Spleen (tissue), 11 donors: ENCODE results near the gene DRD4. TPM values are rescaled to one million over a fixed set of nuclear protein-coding genes. Genes with fewer than 3 reads are reported as not detected.
"Not testable (repeated sequence)": the region's sequence is repeated elsewhere in the genome, so short reads cannot be mapped to it uniquely, and the experiment has no call there.

ENCODE experiments used
- DNase-seq: peaks from one replicate; pipeline ENCODE4 v3.0.0-alpha.2; 2020
- H3K27ac ChIP-seq, 8 donors: fragments of 200-600 bp; sonication (generic) in 7 of 8; 1 replicate in 4 of 8; 2 replicates in 4 of 8; pipeline versions ENCODE4 v1.5.0 to v1.8.0; 2016 to 2021; ENCODE audit warnings: inconsistent platforms in 4 of 8, mild to moderate bottlenecking in 4 of 8, moderate library complexity in 1 of 8
- H3K27me3 ChIP-seq, 7 donors: fragments of 200-600 bp; sonication (generic) in 6 of 7; replicated peaks in 1 of 7; 1 replicate in 4 of 7; 2 replicates in 3 of 7; pipeline versions ENCODE4 v1.5.0 to v1.8.0; 2016 to 2021; ENCODE audit warnings: inconsistent platforms in 3 of 7, mild to moderate bottlenecking in 1 of 7
- H3K36me3 ChIP-seq, 6 donors: fragments of 200-600 bp; sonication (generic) in 5 of 6; 1 replicate in 4 of 6; 2 replicates in 2 of 6; pipeline versions ENCODE4 v1.5.0 to v1.8.0; 2016 to 2021; ENCODE audit warnings: inconsistent platforms in 2 of 6
- H3K4me1 ChIP-seq, 6 donors: fragments of 200-600 bp; sonication (generic) in 5 of 6; 1 replicate in 3 of 6; 2 replicates in 3 of 6; pipeline versions ENCODE4 v1.5.0 to v1.8.0; 2016 to 2021; ENCODE audit warnings: inconsistent platforms in 3 of 6
- H3K4me3 ChIP-seq, 8 donors: fragments of 200-600 bp; sonication (generic) in 7 of 8; 1 replicate in 4 of 8; 2 replicates in 4 of 8; pipeline versions ENCODE4 v1.5.0 to v1.8.0; 2016 to 2021; ENCODE audit warnings: inconsistent platforms in 4 of 8, mild to moderate bottlenecking in 4 of 8, moderate library complexity in 2 of 8
- H3K9me3 ChIP-seq, 8 donors: fragments of 200-600 bp; sonication (generic) in 7 of 8; 1 replicate in 4 of 8; 2 replicates in 4 of 8; pipeline versions ENCODE4 v1.5.0 to v1.8.0; 2016 to 2021; ENCODE audit warnings: inconsistent platforms in 4 of 8
- CTCF ChIP-seq, 11 experiments: fragments of 200-600 bp in 7 of 11; fragments of 450-650 bp in 4 of 11; sonication (generic) in 4 of 11; IDR thresholded peaks in 8 of 11; conservative IDR thresholded peaks in 3 of 11; 1 replicate in 7 of 11; 2 replicates in 4 of 11; pipeline versions ENCODE4 v1.4.0 to v1.8.0; 2016 to 2021; ENCODE audit warnings: antibody characterized with exemption in 11 of 11, inconsistent platforms in 4 of 11, mild to moderate bottlenecking in 1 of 11
- POLR2A ChIP-seq, 3 donors: fragments of 450-650 bp; IDR thresholded peaks; one replicate each; pipeline ENCODE4 v1.5.1; 2017; ENCODE audit warnings: antibody characterized with exemption in 3 of 3, mild to moderate bottlenecking in 1 of 3
- POLR2AphosphoS5 ChIP-seq, 3 donors: sonication (generic); formaldehyde crosslinking; IDR thresholded peaks; one replicate each; pipeline ENCODE4 v1.5.1; 2017; ENCODE audit warnings: antibody characterized with exemption in 3 of 3
- WGBS, 5 donors: extraction: QIAGEN DNeasy Blood & Tissue Kit in 3 of 5; methylation state at CpG; one replicate each; pipeline versions ENCODE4 v1.1.5 to v1.1.7; 2013 to 2018; 5-methylcytosine and 5-hydroxymethylcytosine counted together
- intact Hi-C: fragments of 100-400 bp; cut with DNase I; formaldehyde crosslinking; loops from one replicate; pipeline ENCODE4 v1.15.0; 2023; ENCODE audit warnings: low total_unique reads
- polyA plus RNA-seq, 3 donors: library from polyadenylated mRNA; stranded (reverse); fragments of 200-250 nt; gene quantifications; one replicate each; pipeline ENCODE4 v1.2.1, GENCODE V29; 2013
- total RNA-seq, 7 donors: library from RNA; depleted of rRNA in 3 of 7; stranded (reverse); fragments of >200 nt in 3 of 7; fragmentation: NEBNext Ultra II Directional in 4 of 7; extraction: Animal tissue kit (Norgen Biotek cat#: 25700) in 4 of 7; gene quantifications; one replicate each; pipeline versions ENCODE4 v1.1.0 to v1.2.1, GENCODE V29; 2016 to 2021
- donor health status: healthy with polysubstance abuse.
- donor health status: DM: no; HTN: no; CAD: no; lungs with moderate emphysema.
- donor health status: DM: no; HTN: no; CAD: no.
- donor health status: Bipolar disorder and iron deficiency.
- donor health status: healthy.
- donor health status: DM: no; HTN: no; CAD: no.
- donor health status: DM: yes; HTN: yes; CAD: no.

Gene DRD4
- total and polyA plus RNA-seq, 10 donors = 0.12 to 0.86 (median 0.44) TPM; not detected in 3

GRCh38 chr11:643849-644738 is 7.0 kb downstream of the DRD4 start:
- peaks cover 0 to 71% (median 14%) of the 10 kb centered on the region in 6 donors for H3K36me3 ChIP-seq
- DNase-seq = no peak
- peaks cover 0 to 18% (median 12%) of the 10 kb centered on the region in 7 donors for H3K27me3 ChIP-seq
- no peak overlapping the region for H3K4me3 ChIP-seq
- no peaks in the 10 kb centered on the region for H3K9me3 ChIP-seq
- 89 to 95% (median 94%) methylated on average over 34 to 50 of the region's 50 CpGs for WGBS, 5 donors
- no peak for TF ChIP-seq CTCF (IDR thresholded peaks at IDR 0.05 in 8 of 11, conservative IDR thresholded peaks at IDR 0.05 in 3 of 11)
- peak in 1 of 3 donors; percentile 30 for TF ChIP-seq POLR2AphosphoS5 (IDR thresholded peaks at IDR 0.05)
- no peak overlapping the region for H3K27ac ChIP-seq
- intact Hi-C loops = no loop called here
- H3K4me1 ChIP-seq = peaks cover 0 to 32% (median 18%) of the 10 kb centered on the region in 6 donors

DNA sequence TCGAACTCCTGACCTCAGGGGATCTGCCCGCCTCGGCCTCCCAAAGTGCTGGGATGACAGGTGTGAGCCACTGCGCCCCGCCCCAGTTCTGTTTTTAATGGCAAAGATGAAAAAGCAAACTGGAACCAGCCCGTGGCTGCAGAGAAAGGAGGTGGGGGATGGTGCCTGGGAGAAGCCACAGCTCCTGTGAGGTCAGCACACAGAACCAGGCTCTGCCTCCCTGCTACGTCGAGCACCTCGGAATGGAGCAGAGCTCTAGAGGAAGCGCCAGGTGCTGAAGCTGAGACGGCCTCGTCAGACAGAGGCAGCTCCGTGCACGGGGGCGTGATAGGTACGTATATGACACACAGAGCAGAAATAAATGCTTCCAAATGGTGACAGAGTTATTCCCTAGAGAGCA is 8.5 kb downstream of the DRD4 start:
- H3K4me1 ChIP-seq = peaks cover 0 to 18% (median 6%) of the 10 kb centered on the region in 6 donors
- no peak overlapping the region for H3K27ac ChIP-seq
- no peaks in the 10 kb centered on the region for H3K9me3 ChIP-seq
- DNase-seq = no peak
- 76 to 90% (median 79%) methylated on average over 16 of the region's 16 CpGs for WGBS, 5 donors
- peaks cover 0 to 85% (median 15%) of the 10 kb centered on the region in 6 donors for H3K36me3 ChIP-seq
- H3K4me3 ChIP-seq = no peak overlapping the region
- peaks cover 0 to 4% (median 0%) of the 10 kb centered on the region in 7 donors for H3K27me3 ChIP-seq
- no peak for TF ChIP-seq CTCF (IDR thresholded peaks at IDR 0.05 in 8 of 11, conservative IDR thresholded peaks at IDR 0.05 in 3 of 11)
- TF ChIP-seq POLR2AphosphoS5 (IDR thresholded peaks at IDR 0.05) = peak in 2 of 3 donors; percentile 12 to 19
- intact Hi-C loops = no loop called here

- H3K27ac ChIP-seq = no peak overlapping the region
- WGBS, 5 donors = 57 to 78% (median 75%) methylated on average over 14 of the region's 14 CpGs
- no peaks in the 10 kb centered on the region for H3K27me3 ChIP-seq
- H3K4me3 ChIP-seq = no peak overlapping the region
- no peak for DNase-seq
- peaks cover 0 to 11% (median under 1%) of the 10 kb centered on the region in 6 donors for H3K4me1 ChIP-seq
- intact Hi-C loops = no loop called here
- H3K9me3 ChIP-seq = no peaks in the 10 kb centered on the region
- TF ChIP-seq POLR2AphosphoS5 (IDR thresholded peaks at IDR 0.05) = peak in 2 of 3 donors; percentile 10 to 40
- TF ChIP-seq POLR2A (IDR thresholded peaks at IDR 0.05) = no peak
- TF ChIP-seq CTCF (IDR thresholded peaks at IDR 0.05 in 8 of 11, conservative IDR thresholded peaks at IDR 0.05 in 3 of 11) = no peak
- peaks cover 4 to 91% (median 22%) of the 10 kb centered on the region in 6 donors for H3K36me3 ChIP-seq
Measured at GRCh38 chr11:646214-646613, 9.1 kb downstream of the DRD4 start.

GRCh38 chr11:647672-648158 is 10.6 kb downstream of the DRD4 start:
- H3K4me1 ChIP-seq, intact Hi-C loops, H3K27me3 ChIP-seq, H3K27ac ChIP-seq, H3K4me3 ChIP-seq, H3K9me3 ChIP-seq, DNase-seq: not testable (repeated sequence)
- peaks cover 4 to 93% (median 29%) of the 10 kb centered on the region in 6 donors for H3K36me3 ChIP-seq
- 88 to 94% (median 91%) methylated on average over 9 to 11 of the region's 14 CpGs for WGBS, 5 donors
